Daoy (cell line): ENCODE data around the gene CBX6. TPM values are rescaled to one million over a fixed set of nuclear protein-coding genes. Genes with fewer than 3 reads are reported as not detected.

ENCODE experiments used
- DNase-seq: peaks from one replicate; pipeline ENCODE4 v3.0.0-alpha.2; 2015; ENCODE audit warnings: low read depth
- total RNA-seq: library from RNA; depleted of rRNA; stranded (reverse); fragments of >200 nt; shearing (Covaris generic); gene quantifications from 2 replicates; pipeline ENCODE4 v1.2.3, GENCODE V29; 2014

The CBX6 gene
- total RNA-seq, 1 experiment from 2014 or later = 32.5 TPM

GRCh38 chr22:38873469-38874411, 1.7 kb upstream of the CBX6 start:
- peak; percentile 40 for DNase-seq

- no peak for DNase-seq
Observed at GRCh38 chr22:38872831-38873248, 824 bp upstream of the CBX6 start.

DNA sequence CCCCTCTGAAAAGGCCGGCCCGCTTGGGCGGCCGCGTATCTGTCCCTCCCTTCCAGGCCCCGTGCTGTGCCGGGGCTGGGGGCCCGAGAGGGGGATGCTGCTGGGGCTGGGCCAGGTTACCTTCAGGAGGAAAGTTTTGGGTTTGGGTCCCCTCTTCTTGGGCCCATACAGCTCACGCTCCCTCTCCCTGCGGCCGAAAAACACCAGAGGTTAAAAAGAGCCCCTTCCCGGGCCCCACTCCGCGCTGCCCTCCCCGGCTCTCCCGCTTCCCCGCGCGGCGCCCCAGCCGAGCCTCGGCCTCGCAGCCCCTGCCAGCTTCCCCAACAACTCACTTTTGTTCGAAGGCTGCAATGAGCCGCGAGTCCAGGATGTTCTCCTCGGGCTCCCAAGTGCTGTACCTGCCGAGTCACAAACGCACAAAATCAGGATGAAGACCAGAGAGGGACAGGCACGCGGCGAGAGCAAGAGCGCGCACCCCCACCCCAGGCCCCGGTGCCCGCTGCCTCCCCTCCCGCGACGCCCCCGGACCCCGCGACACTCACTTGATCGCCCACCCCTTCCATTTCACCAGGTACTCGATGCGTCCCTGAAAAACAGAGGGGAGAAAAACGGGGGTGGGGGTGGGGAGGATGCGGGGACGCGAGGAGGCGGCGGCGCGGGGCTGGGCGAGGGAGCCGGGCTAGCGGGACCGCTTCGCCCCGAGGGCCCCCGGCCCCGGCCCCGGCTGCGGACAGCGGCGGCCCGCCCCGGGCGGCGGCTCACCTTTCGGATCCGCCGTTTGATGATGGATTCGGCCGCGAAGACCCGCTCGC, 450 bp downstream of the CBX6 start:
- DNase-seq = no peak

- DNase-seq = no peak
Observed at GRCh38 chr22:38870791-38871359, 1.1 kb downstream of the CBX6 start.

- peak; percentile 86 for DNase-seq
Observed at GRCh38 chr22:38870312-38870741, 1.7 kb downstream of the CBX6 start.

GRCh38 chr22:38869663-38870062, 2.4 kb downstream of the CBX6 start:
- no peak for DNase-seq

- peak; percentile 75 for DNase-seq
Observed at GRCh38 chr22:38868886-38869381, 3.1 kb downstream of the CBX6 start.

DNA sequence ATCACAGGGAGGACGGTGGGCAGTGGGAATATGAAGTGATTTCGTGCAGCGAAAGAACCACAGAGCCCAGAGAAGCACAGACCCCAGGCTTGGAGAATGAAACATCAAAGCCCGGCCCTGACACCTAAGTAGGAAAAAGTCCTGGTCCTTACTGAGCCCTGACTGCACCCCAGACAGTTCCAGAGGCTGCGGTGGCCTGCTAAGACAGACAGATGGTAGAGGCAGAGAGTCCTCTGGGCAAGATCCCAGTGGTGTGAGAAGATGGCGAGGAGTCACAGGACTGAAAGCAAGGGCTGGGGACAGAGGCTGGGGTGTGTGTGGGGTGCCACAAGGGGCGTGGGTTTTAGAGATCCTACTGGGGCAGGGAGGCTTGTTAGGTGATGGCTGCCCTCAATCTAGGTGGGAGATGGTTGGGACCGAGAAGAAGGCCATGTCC, 3.7 kb downstream of the CBX6 start:
- no peak for DNase-seq

DNA sequence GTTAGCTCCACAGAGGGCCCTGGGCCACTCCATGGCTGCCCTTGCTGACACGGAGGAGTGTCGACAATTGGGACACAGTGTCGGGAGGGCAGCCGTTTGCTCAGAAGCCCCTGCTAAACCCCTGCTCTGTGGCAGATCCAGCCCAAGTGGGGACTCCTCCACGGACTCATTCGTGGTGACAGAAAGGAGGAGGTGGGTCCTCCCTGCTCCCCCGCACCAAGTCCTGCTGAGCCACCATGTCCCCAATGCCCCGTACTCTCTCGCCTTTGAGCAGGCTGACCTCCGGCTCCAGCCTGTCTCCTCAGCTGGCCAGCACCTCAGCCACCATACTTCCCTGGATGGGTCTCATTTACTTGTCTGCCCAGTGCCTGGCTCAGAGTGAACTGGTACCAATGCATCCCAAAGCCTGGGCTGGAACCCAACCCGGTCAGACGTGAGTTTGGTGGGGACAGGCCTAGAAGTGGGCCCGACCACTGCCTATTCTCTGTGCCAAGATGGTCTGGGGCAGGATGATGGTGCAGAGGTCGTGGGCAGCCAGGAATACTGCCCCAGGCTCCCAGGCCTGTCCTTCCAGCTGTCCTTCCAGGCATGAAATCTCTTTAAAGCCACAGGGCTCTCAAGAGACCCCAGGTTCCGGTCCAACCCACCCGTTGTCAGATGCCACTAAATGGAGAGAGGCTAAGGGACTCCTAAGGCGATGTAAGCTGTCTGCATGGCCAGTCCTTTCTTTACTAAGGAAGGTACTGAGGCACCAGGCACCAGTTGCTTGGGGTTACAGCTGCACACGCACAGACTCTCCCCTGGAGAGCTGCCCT, 4.3 kb downstream of the CBX6 start:
- DNase-seq = no peak

DNA sequence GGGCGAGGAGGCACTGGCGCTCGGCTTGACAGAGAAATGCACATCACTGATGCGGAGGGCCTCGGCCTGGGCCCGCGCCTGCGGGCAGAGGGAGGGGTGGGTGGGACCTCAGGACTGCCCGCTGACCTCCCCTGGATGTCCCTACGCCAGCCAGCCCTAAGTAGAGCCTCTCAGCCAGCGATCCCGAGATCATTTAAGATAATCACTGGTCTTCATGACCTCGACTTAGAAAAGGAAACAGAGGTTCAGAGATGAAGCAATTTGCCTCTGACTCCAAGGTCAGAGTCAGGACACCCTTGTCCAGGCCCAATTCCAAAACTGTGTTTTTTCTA, 4.9 kb downstream of the CBX6 start:
- no peak for DNase-seq

GRCh38 chr22:38866399-38867123, 5.5 kb downstream of the CBX6 start:
- DNase-seq = no peak

DNA sequence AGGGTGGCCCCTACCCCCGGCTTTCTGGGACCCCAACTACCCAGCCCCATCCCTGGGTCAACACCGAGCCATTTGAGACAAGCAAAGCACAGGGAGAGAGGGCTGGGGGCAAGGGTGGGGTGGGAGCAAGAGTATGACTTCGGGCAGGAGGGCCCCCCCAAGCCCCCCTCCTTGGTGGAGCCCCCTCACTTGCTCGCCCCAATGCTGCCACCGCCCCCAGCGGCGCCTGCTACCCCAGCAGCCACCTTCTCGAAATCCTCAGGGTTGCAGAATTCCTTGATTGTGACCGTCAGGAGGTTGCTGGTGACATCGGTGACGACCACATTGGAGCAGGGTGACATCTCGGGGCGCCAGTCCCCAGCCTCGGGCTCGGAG, 6.0 kb downstream of the CBX6 start:
- DNase-seq = no peak

GRCh38 chr22:38865201-38866023, 6.6 kb downstream of the CBX6 start:
- no peak for DNase-seq

DNA sequence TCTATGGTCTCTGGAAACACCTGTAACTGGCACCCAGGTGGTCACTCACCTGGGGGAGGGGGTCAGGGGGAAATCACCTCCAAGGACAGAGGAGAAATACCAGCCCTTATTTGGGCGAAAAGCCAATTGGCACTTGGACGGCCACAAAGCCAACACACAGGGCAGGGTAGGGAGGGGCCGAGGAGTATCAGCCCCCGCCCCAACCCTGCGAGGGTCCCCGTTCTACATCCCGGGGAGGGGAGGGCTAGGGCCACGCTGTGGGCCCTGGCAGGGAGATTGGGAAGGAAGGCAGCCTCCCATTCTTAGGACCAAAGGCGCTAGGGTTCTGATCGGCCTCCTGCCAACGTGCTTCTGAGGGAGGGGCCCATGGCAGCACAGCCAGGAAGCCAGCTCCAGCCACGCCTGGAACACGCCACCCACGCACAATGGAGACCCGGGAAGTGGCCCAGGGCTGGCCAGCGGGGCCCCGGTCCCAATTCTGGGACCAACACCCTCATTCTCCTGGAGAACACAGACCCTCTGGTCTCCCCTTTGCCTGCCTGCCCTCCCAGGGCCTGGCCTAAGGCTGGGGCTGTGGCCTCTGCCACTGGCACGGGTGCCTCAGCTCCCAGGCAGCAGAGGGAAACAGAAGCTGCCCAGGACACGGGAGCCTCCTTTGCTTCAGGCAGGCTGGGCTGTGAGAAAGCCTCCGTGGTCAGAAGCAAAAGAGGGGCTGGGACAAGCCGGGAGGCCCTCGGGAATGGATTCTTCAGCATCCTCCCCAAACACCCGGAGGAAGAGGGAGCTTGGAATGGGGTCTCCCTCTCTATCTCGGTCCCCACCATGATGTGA, 7.4 kb downstream of the CBX6 start:
- no peak for DNase-seq

- no peak for DNase-seq
Observed at GRCh38 chr22:38863531-38864131, 8.4 kb downstream of the CBX6 start.

GRCh38 chr22:38862375-38863329, 9.4 kb downstream of the CBX6 start:
- DNase-seq = peak; percentile 47

- no peak for DNase-seq
Observed at GRCh38 chr22:38861927-38862326, 10.1 kb downstream of the CBX6 start.
